Amniotic epithelial cell (primary cell): ENCODE results near the gene UFSP2.

Source experiments
- DNase-seq: peaks from one replicate; pipeline ENCODE4 v3.0.0-alpha.2; 2010; ENCODE audit warnings: low read depth

Gene UFSP2

DNA sequence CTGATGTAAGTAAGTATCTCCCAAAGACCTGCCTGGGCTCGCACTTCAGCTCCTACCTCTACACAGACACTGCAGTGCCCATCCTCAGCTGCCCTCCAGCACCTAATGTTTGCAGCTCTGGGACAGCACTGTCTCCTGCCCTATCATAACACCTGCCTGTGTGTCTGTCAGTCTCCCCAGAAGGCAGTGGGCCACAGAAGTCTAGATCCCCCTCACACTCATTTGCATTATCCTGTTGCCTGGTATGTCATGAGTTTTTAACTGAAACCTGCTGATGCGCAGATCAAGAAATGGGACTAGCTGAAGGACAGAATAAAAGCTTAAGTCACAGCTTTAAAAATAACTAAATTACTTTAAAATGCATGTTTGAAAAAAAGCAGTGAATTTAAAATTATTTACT lies 73.0 kb downstream of the UFSP2 start:
- DNase-seq = no peak

DNA sequence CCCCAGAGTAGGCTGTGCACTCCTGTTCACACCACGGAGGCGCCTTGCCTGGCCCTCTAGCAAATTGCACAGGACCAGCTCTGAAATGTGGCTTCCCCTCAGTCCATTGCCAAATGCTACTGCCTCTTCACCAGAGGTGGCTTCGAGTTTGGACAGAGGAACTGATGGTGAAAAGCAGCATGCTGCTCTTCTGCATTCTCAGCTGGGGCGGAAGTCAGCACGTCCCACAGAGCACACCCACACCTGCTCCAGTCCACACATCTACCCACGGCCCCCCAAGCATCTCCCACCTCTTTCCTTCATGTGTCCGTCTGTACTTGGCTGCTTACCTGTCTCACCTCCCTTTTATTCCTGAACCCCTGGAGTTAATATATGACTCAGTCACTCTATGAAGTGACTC lies 73.6 kb downstream of the UFSP2 start:
- no peak for DNase-seq

- no peak for DNase-seq
These were observed 74.1 kb downstream of the UFSP2 start for GRCh38 chr4:185351691-185352090.
